HCT116 (cell line): Measurements from ENCODE around the gene ITGBL1. TPM values are rescaled to one million over a fixed set of nuclear protein-coding genes. Genes with fewer than 3 reads are reported as not detected.

ENCODE experiments used
- ATAC-seq: fragments of 200-7000 bp; cut with Tn5 transposase; 2 replicates; pipeline ENCODE4 v1.9.1; 2020; ENCODE audit warnings: mild to moderate bottlenecking, moderate library complexity
- BruUV-seq: library from RNA; stranded (reverse); fragments of 400-500 nt; replicated peaks from 2 replicates; lab custom pipeline; 2021; lab: Mats Ljungman, UMichigan
- CTCF ChIA-PET: fragments of 300-600 bp; sonication (Branson Sonifier 250); formaldehyde crosslinking; loops from one replicate; lab custom pipeline; 2021; ENCODE audit warnings: antibody characterized with exemption; lab: Charles Lee
- POLR2A ChIA-PET: fragments of 300-600, 350-600 bp; sonication (Branson Sonifier 250); formaldehyde crosslinking; loops from one replicate; lab custom pipeline; 2021; ENCODE audit warnings: antibody characterized with exemption; lab: Charles Lee
- RAD21 ChIA-PET, 2 experiments: fragments of 300-600 bp; sonication (Branson Sonifier 250); formaldehyde crosslinking; loops; one replicate each; lab custom pipeline; 2023; ENCODE audit warnings: low total read pairs in 2 of 2; ENCODE audit not compliant: uncharacterized antibody in 2 of 2, unreplicated experiment in 2 of 2, low non-redundant PET in 1 of 2; lab: Charles Lee
- DNase-seq: peaks from one replicate; pipeline ENCODE4 v3.0.0-alpha.2; 2010; ENCODE audit warnings: low read depth, low spot score
- H2AFZ ChIP-seq: fragments of 200-600 bp; shearing (Covaris generic), sonication (generic); 2 replicates; pipeline ENCODE4 v1.6.1; 2017; ENCODE audit warnings: low read depth, mixed run types, mixed read lengths, antibody characterized with exemption, low read length; ENCODE audit not compliant: poor library complexity, severe bottlenecking
- H3K27ac ChIP-seq: 2 replicates; pipeline ENCODE4 v1.5.1; 2012; ENCODE audit warnings: low read depth, low read length
- H3K27me3 ChIP-seq: fragments of 200-600 bp; sonication (generic); 2 replicates; pipeline ENCODE4 v1.6.1; 2016; ENCODE audit warnings: mixed run types, low read length, mixed read lengths; ENCODE audit not compliant: insufficient read depth
- H3K36me3 ChIP-seq, 2 experiments: fragments of 200-500 bp in 1 of 2; fragments of 200-600 bp in 1 of 2; sonication (Bioruptor generic) in 1 of 2; sonication (generic) in 1 of 2; 2 replicates each; pipeline versions ENCODE4 v1.5.1 to v1.6.1; 2014 to 2016; ENCODE audit warnings: low read length in 2 of 2, inconsistent platforms in 1 of 2, mixed read lengths in 1 of 2, mixed run types in 1 of 2; ENCODE audit not compliant: insufficient read depth in 2 of 2, control insufficient read depth in 1 of 2
- H3K4me1 ChIP-seq, 2 experiments: fragments of 200-600 bp in 1 of 2; sonication (generic) in 1 of 2; 2 replicates each; pipeline versions ENCODE4 v1.5.1 to v1.6.1; 2012 to 2017; ENCODE audit warnings: low read length in 2 of 2, inconsistent platforms in 1 of 2, mild to moderate bottlenecking in 1 of 2, mixed read lengths in 1 of 2, mixed run types in 1 of 2, moderate library complexity in 1 of 2; ENCODE audit not compliant: insufficient read depth in 2 of 2, control insufficient read depth in 1 of 2
- H3K4me2 ChIP-seq: fragments of 200-600 bp; sonication (generic); 2 replicates; pipeline ENCODE4 v1.6.1; 2017; ENCODE audit warnings: mixed run types, low read length, mixed read lengths
- H3K4me3 ChIP-seq, 2 experiments: fragments of 200-600 bp in 1 of 2; sonication (generic) in 1 of 2; replicated peaks in 1 of 2; 2 replicates each; pipeline ENCODE4 v1.5.1; 2011 to 2016; ENCODE audit warnings: low read length in 2 of 2, control low read depth in 1 of 2, low read depth in 1 of 2, mild to moderate bottlenecking in 1 of 2, mixed read lengths in 1 of 2, mixed run types in 1 of 2
- H3K79me2 ChIP-seq: fragments of 200-600 bp; sonication (generic); 2 replicates; pipeline ENCODE4 v1.6.1; 2017; ENCODE audit warnings: mild to moderate bottlenecking, mixed run types, low read length, moderate library complexity, mixed read lengths; ENCODE audit not compliant: insufficient read depth
- H3K9ac ChIP-seq: fragments of 200-600 bp; sonication (generic); 2 replicates; pipeline ENCODE4 v1.6.1; 2016; ENCODE audit warnings: low read length, mixed read lengths
- H3K9me2 ChIP-seq: fragments of 200-600 bp; sonication (generic), shearing (Covaris generic); 2 replicates; pipeline ENCODE4 v1.6.1; 2017; ENCODE audit warnings: mixed run types, mild to moderate bottlenecking, moderate library complexity; ENCODE audit not compliant: insufficient read depth
- H3K9me3 ChIP-seq, 2 experiments: fragments of 200-500 bp in 1 of 2; fragments of 200-600 bp in 1 of 2; sonication (Bioruptor generic) in 1 of 2; sonication (generic) in 1 of 2; 2 replicates each; pipeline ENCODE4 v1.6.1; 2014 to 2017; ENCODE audit warnings: low read length in 2 of 2, mixed read lengths in 2 of 2, inconsistent platforms in 1 of 2, low read depth in 1 of 2, mild to moderate bottlenecking in 1 of 2, mixed run types in 1 of 2, moderate library complexity in 1 of 2; ENCODE audit not compliant: control insufficient read depth in 1 of 2, insufficient read depth in 1 of 2
- H4K20me1 ChIP-seq: fragments of 200-600 bp; sonication (generic), shearing (Covaris generic); 2 replicates; pipeline ENCODE4 v1.6.1; 2017; ENCODE audit warnings: mixed run types, mild to moderate bottlenecking, moderate library complexity; ENCODE audit not compliant: insufficient read depth
- ATF3 ChIP-seq: IDR thresholded peaks from 2 replicates; pipeline ENCODE4 v1.6.1; 2012
- JUND ChIP-seq: IDR thresholded peaks from 2 replicates; pipeline ENCODE4 v1.6.1; 2012
- MAX ChIP-seq: IDR thresholded peaks from 2 replicates; pipeline ENCODE4 v1.6.1; 2012
- RAD21 ChIP-seq: IDR thresholded peaks from 2 replicates; pipeline ENCODE4 v1.6.1; 2012; ENCODE audit warnings: low read depth, mild to moderate bottlenecking
- REST ChIP-seq: IDR thresholded peaks from 2 replicates; pipeline ENCODE4 v1.6.1; 2012; ENCODE audit warnings: low read depth
- SIN3A ChIP-seq: IDR thresholded peaks from 2 replicates; pipeline ENCODE4 v1.6.1; 2012; ENCODE audit warnings: low read depth
- SP1 ChIP-seq: IDR thresholded peaks from 2 replicates; pipeline ENCODE4 v1.6.1; 2012; ENCODE audit warnings: low read depth
- ZBTB33 ChIP-seq: IDR thresholded peaks from 2 replicates; pipeline ENCODE4 v1.6.1; 2011; ENCODE audit warnings: mild to moderate bottlenecking, low read length, moderate library complexity; ENCODE audit not compliant: insufficient replicate concordance; ENCODE audit errors: extremely low read depth
- ZFX ChIP-seq: fragments of 450-650 bp; IDR thresholded peaks from 2 replicates; pipeline ENCODE4 v1.6.1; 2017
- intact Hi-C: fragments of 100-400 bp; cut with micrococcal nuclease; formaldehyde crosslinking; loops from 2 replicates; pipeline ENCODE4 v1.10.0; 2022
- total RNA-seq: library from RNA; stranded (reverse); gene quantifications from one replicate; pipeline ENCODE4 v1.2.1, GENCODE V29; 2021; ENCODE audit not compliant: unreplicated experiment

The ITGBL1 gene
- total RNA-seq, 1 experiment from 2014 or later: 0.66 TPM

- ATAC-seq: no peak
Measured at GRCh38 chr13:101511161-101511560, 58.7 kb downstream of the ITGBL1 start.

More at GRCh38 chr13:101511161-101511560, 58.7 kb downstream of the ITGBL1 start:
- no peak for TF ChIP-seq RAD21
- TF ChIP-seq SP1: no peak
- no peak for TF ChIP-seq ZFX
- no peak for TF ChIP-seq ZBTB33
- no peak for TF ChIP-seq ATF3
- no peak for TF ChIP-seq MAX
- TF ChIP-seq REST: no peak
- no peak for TF ChIP-seq JUND
- no peak for TF ChIP-seq SIN3A
- Histone ChIP-seq H3K4me2 (no peak overlapping the region), H3K27ac (no peak overlapping the region), H3K79me2 (no peaks in the 10 kb centered on the region), H2AFZ (no peak overlapping the region), H3K9me2 (no peaks in the 10 kb centered on the region), H3K27me3 (no peaks in the 10 kb centered on the region), H4K20me1 (no peaks in the 10 kb centered on the region), H3K9ac (no peak overlapping the region), H3K4me3 (no peak overlapping the region), H3K4me1 (no peaks in the 10 kb centered on the region), H3K36me3 (no peaks in the 10 kb centered on the region), H3K9me3 (peaks cover 4 to 16% of the 10 kb centered on the region in 2 experiments; a peak in 2 of 4 replicates)
- ChIA-PET POLR2A (no interaction called here), CTCF (no interaction called here), RAD21 (no interaction called here)
- intact Hi-C loops: no loop called here
- no TSS peak for BruUV-seq
- DNase-seq: no peak
